Ovary (tissue), 9 donors: ENCODE measurements around the gene SRP72. TPM values are rescaled to one million over a fixed set of nuclear protein-coding genes. Genes with fewer than 3 reads are reported as not detected.

Source experiments
- DNase-seq, 5 donors: peaks; one replicate each; pipeline ENCODE4 v3.0.0-alpha.2; 2019 to 2020
- H3K27ac ChIP-seq, 2 donors: fragments of 200-600 bp; one replicate each; pipeline versions ENCODE4 v1.5.1 to v1.8.0; 2019 to 2022
- H3K27me3 ChIP-seq: fragments of 200-600 bp; one replicate; pipeline ENCODE4 v1.8.0; 2022
- H3K36me3 ChIP-seq: fragments of 200-600 bp; sonication (generic); one replicate; pipeline ENCODE4 v1.5.1; 2019
- H3K4me1 ChIP-seq: one replicate; pipeline ENCODE4 v1.8.1; 2013; ENCODE audit warnings: mild to moderate bottlenecking, moderate library complexity; ENCODE audit not compliant: insufficient read depth
- H3K4me3 ChIP-seq: fragments of 200-600 bp; sonication (generic); one replicate; pipeline ENCODE4 v1.5.1; 2017
- H3K9me3 ChIP-seq, 2 donors: fragments of 200-600 bp in 1 of 2; sonication (generic) in 1 of 2; one replicate each; pipeline versions ENCODE4 v1.5.1 to v1.8.1; 2013 to 2019; ENCODE audit warnings: mild to moderate bottlenecking in 1 of 2, moderate library complexity in 1 of 2
- CTCF ChIP-seq, 3 donors: fragments of 450-650 bp in 2 of 3; fragments of 200-600 bp in 1 of 3; IDR thresholded peaks; one replicate each; pipeline versions ENCODE4 v1.5.1 to v1.8.0; 2016 to 2022; ENCODE audit warnings: antibody characterized with exemption in 3 of 3, mild to moderate bottlenecking in 1 of 3
- EP300 ChIP-seq: sonication (generic); formaldehyde crosslinking; IDR thresholded peaks from one replicate; pipeline ENCODE4 v1.6.1; 2017; ENCODE audit warnings: antibody characterized with exemption
- POLR2A ChIP-seq: fragments of 450-650 bp; IDR thresholded peaks from one replicate; pipeline ENCODE4 v1.6.1; 2017; ENCODE audit warnings: antibody characterized with exemption, mild to moderate bottlenecking, moderate library complexity
- WGBS, 3 donors: extraction: QIAGEN DNeasy Blood & Tissue Kit in 1 of 3; methylation state at CpG; one replicate each; pipeline versions ENCODE4 v1.1.5 to v1.1.7; 2013 to 2017; 5-methylcytosine and 5-hydroxymethylcytosine counted together
- intact Hi-C, 4 donors: fragments of 100-400 bp; cut with DNase I; formaldehyde crosslinking; loops; one replicate each; pipeline versions ENCODE4 v1.11.0 to v1.15.1; 2022 to 2023
- polyA plus RNA-seq, 2 donors: library from polyadenylated mRNA; stranded (reverse); fragments of 200-250 nt in 1 of 2; fragments of 350-450 nt in 1 of 2; fragmentation: Illumina TruSeq in 1 of 2; extraction: RNeasy Lipid Tissue Mini Kit (QIAGEN cat#74804) in 1 of 2; gene quantifications; one replicate each; pipeline ENCODE4 v1.2.3, GENCODE V29; 2013 to 2014
- total RNA-seq, 7 donors: library from RNA; depleted of rRNA in 2 of 7; stranded (reverse); fragments of >200 nt in 2 of 7; fragmentation: NEBNext Ultra II Directional in 3 of 7; extraction: Animal tissue kit (Norgen Biotek cat#: 25700) in 3 of 7; gene quantifications; one replicate each; pipeline versions ENCODE4 v1.1.0 to v1.2.4, GENCODE V29; 2016 to 2023
- donor health status: DM: no; HTN: no; CAD: no; lungs with moderate emphysema.
- donor health status: DM: no; HTN: no; CAD: no.
- donor health status: Bipolar disorder and iron deficiency.
- donor health status: DM: yes; HTN: yes; CAD: no.
- donor health status: DM: no; HTN: no; CAD: no.
- donor health status: DM: yes; HTN: yes; CAD: no.

The SRP72 gene
- total and polyA plus RNA-seq, 9 donors = 33.8 to 128 (median 86.3) TPM

GRCh38 chr4:56434599-56435139, 32.7 kb upstream of the SRP72 start:
- Histone ChIP-seq H3K4me3 (peak overlapping the region; percentile 84), H3K36me3 (no peaks in the 10 kb centered on the region), H3K27ac (peak overlapping the region in 1 of 2 donors; percentile 93), H3K9me3 (no peaks in the 10 kb centered on the region), H3K27me3 (no peaks in the 10 kb centered on the region), H3K4me1 (peaks cover 3% of the 10 kb centered on the region)
- DNase-seq = peak in 1 of 5 donors; percentile 40
- 1 to 2% (median 1%) methylated on average over 15 of the region's 15 CpGs for WGBS, 3 donors
- TF ChIP-seq POLR2A (no peak), CTCF (IDR thresholded peaks at IDR 0.05) (no peak), EP300 (no peak)
- intact Hi-C loops = no loop called here

DNA sequence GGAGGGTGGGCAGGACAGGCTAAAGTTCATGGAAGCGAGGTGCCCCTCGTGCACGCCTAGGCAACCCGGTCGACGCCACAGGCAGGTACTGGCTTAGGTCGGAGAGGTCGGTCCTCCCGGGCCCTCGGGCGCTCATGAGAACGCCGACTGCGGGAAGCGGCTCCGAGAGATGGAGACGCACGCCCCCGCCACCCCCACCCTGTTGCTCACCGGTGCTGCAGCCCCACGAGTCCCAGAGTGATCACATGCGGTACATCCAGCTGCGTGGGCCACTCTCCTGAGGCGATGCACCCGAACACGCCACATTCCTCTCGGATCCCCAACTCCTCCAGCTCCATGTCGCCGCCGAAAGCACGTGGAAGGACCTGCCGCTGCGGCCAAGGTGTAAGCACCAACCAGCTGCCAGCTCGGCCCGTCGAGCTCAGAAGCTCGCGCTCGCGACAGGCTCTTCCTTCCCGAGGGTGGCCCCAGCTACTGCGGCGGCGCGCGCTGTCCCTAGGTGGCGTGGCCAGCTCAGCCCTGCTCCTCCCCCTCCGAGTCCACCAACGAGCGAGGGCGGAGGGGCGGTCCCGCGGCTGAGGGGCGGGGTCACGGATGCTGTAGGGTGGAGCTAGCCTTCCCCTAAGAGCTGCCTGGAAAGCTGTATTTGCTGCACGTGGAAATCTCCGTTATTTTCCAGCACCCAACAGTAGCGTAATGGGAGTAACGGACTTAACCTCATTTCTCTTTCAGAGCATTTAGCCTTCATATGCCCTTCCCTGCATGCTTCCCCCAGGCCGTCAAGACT, 32.1 kb upstream of the SRP72 start, which contains the start of gene PPAT:
Gene PPAT, minus strand, starts transcription at position 476 of the 787 bp plus-strand sequence. Its CDS starts 138 bp downstream, at position 338.
- H3K4me1 ChIP-seq = peaks cover 5% of the 10 kb centered on the region
- no peaks in the 10 kb centered on the region for H3K36me3 ChIP-seq
- TF ChIP-seq EP300 (no peak), POLR2A (peak; percentile 74), CTCF (IDR thresholded peaks at IDR 0.05) (peak; percentile 48 to 72 (median 67))
- H3K27ac ChIP-seq = peak within 1 kb of the TSS; percentile 6 to 93
- intact Hi-C loops = no loop called here
- 0 to 1% (median 0%) methylated on average over 53 to 61 of the region's 61 CpGs for WGBS, 3 donors
- DNase-seq = peak; percentile 96 to 98 (median 98)
- H3K9me3 ChIP-seq = no peaks in the 10 kb centered on the region
- no peaks in the 10 kb centered on the region for H3K27me3 ChIP-seq
- peak within 1 kb of the TSS; percentile 84 for H3K4me3 ChIP-seq

DNA sequence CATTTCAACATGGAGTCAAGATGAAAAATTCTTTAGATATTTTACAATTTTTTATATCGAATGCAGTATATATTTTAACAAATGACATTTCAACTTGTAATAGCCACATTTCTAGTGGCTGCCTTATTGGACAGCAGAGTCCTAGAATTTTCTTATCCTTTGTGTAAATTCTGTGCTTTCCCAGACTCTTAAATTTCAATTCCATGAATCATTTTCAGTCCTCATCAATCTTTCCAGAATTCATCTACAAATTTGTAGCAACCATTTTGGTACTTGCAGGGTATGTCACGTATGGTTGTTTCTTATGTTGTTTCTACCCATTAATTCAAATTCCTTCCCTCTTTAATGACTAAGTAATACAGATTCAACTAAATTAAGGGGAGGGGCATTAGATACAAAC, 28.7 kb upstream of the SRP72 start:
- no peak overlapping the region for H3K27ac ChIP-seq
- peaks cover 5% of the 10 kb centered on the region for H3K4me1 ChIP-seq
- DNase-seq = no peak
- intact Hi-C loops = no loop called here
- H3K36me3 ChIP-seq = no peaks in the 10 kb centered on the region
- H3K27me3 ChIP-seq = no peaks in the 10 kb centered on the region
- no peak overlapping the region for H3K4me3 ChIP-seq
- 92 to 96% (median 94%) methylated on average over 2 of the region's 2 CpGs for WGBS, 3 donors
- no peaks in the 10 kb centered on the region for H3K9me3 ChIP-seq
- TF ChIP-seq POLR2A (no peak), CTCF (IDR thresholded peaks at IDR 0.05) (no peak), EP300 (no peak)

DNA sequence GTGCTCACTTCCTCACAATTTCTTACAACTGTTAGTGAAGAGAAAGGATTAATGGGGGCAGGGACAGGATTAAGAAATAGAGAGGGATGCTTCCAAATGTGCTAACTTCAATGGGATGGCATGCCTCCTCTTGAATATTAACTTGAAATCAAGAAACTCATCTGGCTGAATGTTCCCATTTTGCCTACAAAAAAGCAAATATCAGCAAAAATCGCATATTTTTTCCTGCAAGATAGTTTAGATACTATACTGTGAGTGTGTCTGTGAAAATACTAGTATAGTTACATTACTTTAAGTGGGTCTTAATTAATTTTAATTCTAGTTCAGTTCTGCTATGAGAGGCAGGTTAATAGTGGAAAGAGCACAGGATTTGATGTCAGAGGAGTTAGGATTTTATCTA, 26.4 kb upstream of the SRP72 start:
- DNase-seq = no peak
- Histone ChIP-seq H3K4me3 (no peak overlapping the region), H3K4me1 (peaks cover 5% of the 10 kb centered on the region), H3K9me3 (no peaks in the 10 kb centered on the region), H3K27me3 (no peaks in the 10 kb centered on the region), H3K36me3 (no peaks in the 10 kb centered on the region), H3K27ac (no peak overlapping the region)
- intact Hi-C loops = no loop called here
- TF ChIP-seq CTCF (IDR thresholded peaks at IDR 0.05) (no peak), POLR2A (no peak), EP300 (no peak)
- WGBS, 3 donors = 85 to 88% (median 86%) methylated on average over 1 of the region's 1 CpG
